ENCODE measurements around the gene SEPTIN10. TPM values are rescaled to one million over a fixed set of nuclear protein-coding genes. Genes with fewer than 3 reads are reported as not detected.
"Not testable (repeated sequence)": the region's sequence is repeated elsewhere in the genome, so short reads cannot be mapped to it uniquely, and the experiment has no call there.

The SEPTIN10 gene
- total RNA-seq, 2 experiments from 2014 or later: 5.8 to 6.3 TPM

DNA sequence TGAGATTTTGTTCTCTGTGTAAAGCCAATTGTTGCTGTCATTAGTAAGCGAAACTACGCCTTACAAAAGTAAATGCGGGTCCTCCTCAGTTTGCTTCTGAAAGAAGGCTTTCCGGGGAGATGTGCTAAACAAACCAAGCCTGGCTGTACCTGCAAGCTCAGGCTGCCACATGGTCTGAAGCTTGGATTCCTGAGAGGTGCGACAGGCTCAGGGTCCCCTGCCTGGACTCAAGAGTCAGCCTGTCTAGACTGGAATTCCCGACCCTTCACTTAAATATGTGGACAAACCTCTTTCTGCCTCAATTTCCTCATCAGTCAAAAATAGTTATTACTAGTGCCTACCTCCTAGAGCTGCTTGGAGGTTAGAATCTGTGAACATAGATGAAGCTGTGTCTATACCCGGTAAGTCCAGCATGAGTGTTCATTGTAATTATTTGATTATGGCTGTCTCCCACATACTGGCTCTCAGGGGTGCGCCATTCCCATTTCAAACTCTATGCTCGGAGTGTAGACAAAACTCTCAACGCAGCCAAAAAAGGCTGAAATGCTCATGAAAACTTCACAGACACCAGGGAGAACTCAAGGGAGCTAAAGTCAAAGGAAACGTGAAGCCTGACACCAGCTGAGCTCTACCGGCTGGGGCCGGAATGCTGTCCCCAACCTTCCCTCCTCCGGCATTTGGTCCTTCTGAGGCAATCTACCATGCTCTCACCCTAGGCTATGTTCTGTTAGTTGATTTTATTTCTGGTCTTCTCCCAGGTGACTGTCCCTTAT lies 31.8 kb upstream of the SEPTIN10 start:
- CTCF ChIA-PET: no interaction called here
- POLR2A ChIA-PET: no interaction called here
- intact Hi-C loops (cut with DNase I, micrococcal nuclease): no loop called here
- peaks cover 3% of the 10 kb centered on the region for H3K27me3 Mint-ChIP-seq
- no peak overlapping the region for H3K4me3 Mint-ChIP-seq
- no peak overlapping the region for H3K27ac Mint-ChIP-seq
- H3K9me3 Mint-ChIP-seq (ENCODE audit: low read depth): no peaks in the 10 kb centered on the region
- H3K36me3 Mint-ChIP-seq (ENCODE audit: low read depth): no peaks in the 10 kb centered on the region
- no peaks in the 10 kb centered on the region for H3K4me1 Mint-ChIP-seq
- ATAC-seq (no peak), DNase-seq (no peak)

DNA sequence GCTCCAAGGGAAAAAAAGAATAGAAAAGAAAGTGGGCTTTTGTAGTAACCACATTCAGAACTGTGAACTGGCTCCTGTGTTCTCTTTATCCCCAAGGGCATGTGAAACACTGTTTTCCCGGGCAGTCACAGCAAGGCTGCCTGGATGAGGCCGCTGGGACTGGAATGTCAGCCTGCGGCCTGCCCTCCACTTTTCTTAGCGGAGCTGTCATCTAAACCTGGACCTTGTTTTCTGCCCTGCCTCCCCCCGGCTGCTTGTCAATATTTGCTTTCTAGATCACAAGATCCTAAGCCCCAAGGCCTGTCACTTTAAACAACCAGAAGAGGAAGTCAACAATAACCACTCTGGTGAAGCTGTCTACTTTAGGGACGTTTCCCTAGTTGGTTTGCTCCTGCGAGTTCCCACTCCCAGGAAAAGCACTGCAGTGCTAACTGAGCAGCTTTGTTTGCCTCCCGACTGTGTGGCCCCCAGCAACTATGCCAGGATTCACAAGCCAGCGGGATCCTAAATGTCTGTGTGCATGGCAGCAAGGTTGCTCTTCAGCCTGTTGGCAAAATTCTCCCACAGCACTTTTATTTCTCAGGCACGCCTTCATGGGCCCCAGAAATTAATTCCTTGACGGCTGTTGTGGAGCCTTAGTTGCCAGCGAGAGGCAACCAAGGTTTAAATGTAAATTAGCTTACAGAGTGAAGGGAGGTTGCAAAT lies 31.0 kb upstream of the SEPTIN10 start:
- ChIA-PET CTCF (no interaction called here), POLR2A (no interaction called here)
- intact Hi-C loops (cut with DNase I, micrococcal nuclease): no loop called here
- no peaks in the 10 kb centered on the region for H3K36me3 Mint-ChIP-seq (ENCODE audit: low read depth)
- DNase-seq (no peak), ATAC-seq (no peak)
- H3K27ac Mint-ChIP-seq: no peak overlapping the region
- peaks cover 3% of the 10 kb centered on the region for H3K27me3 Mint-ChIP-seq
- H3K4me3 Mint-ChIP-seq: no peak overlapping the region
- H3K4me1 Mint-ChIP-seq: no peaks in the 10 kb centered on the region
- H3K9me3 Mint-ChIP-seq (ENCODE audit: low read depth): no peaks in the 10 kb centered on the region

DNA sequence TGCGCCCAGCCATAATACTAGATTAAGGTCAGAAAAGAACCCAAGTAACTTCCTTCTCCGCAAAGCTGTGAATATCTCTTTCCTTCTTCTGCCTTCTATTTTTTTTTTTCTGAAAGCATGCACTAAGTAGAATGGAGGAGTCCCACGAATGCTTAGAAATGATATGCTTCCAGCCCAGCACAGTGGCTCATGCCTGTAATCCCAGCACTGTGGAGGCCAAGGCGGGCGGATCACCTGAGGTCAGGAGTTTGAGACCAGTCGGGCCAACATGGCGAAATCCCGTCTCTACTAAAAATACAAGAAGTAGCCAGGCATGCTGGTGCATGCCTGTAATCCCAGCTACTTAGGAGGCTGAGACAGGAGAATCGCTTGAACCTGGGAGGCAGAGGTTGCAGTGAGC lies 26.2 kb upstream of the SEPTIN10 start:
- H3K9me3 Mint-ChIP-seq (ENCODE audit: low read depth); H3K4me3 Mint-ChIP-seq; POLR2A ChIA-PET; H3K27ac Mint-ChIP-seq; CTCF ChIA-PET; intact Hi-C loops (cut with DNase I, micrococcal nuclease); H3K27me3 Mint-ChIP-seq; ATAC-seq; H3K36me3 Mint-ChIP-seq (ENCODE audit: low read depth); DNase-seq: not testable (repeated sequence)
- peaks cover 12% of the 10 kb centered on the region for H3K4me1 Mint-ChIP-seq

DNA sequence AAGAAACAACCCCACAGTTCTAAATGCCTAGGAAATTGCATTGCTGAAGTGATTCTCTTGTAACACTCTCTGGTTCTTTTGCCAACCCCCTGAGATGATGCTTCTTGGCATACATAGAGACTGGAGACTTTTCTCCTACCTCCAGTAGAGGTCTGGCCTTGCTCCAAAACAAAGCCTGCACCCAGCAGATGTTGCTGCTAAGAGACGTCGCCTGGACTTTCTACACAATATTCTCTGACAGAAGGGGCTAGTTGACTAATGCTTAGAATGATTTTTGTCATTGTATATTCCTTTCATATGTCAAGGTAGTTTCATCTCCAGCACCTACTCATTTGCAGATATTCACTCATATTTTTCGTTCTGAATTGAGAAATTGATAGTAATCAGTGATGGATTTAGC lies 25.0 kb upstream of the SEPTIN10 start:
- H3K4me1 Mint-ChIP-seq: peaks cover 12% of the 10 kb centered on the region
- no peak overlapping the region for H3K27ac Mint-ChIP-seq
- H3K27me3 Mint-ChIP-seq: peaks cover 2% of the 10 kb centered on the region
- POLR2A ChIA-PET: no interaction called here
- no peak overlapping the region for H3K4me3 Mint-ChIP-seq
- no peaks in the 10 kb centered on the region for H3K9me3 Mint-ChIP-seq (ENCODE audit: low read depth)
- ATAC-seq (peak; percentile 26), DNase-seq (no peak)
- CTCF ChIA-PET: interaction anchor here (1.0 kb wide), 1 partner anchor 93 kb away, joined by 3 read pairs; no protein-coding TSS in a partner anchor
- intact Hi-C loops (cut with DNase I, micrococcal nuclease): no loop called here
- H3K36me3 Mint-ChIP-seq (ENCODE audit: low read depth): no peaks in the 10 kb centered on the region

DNA sequence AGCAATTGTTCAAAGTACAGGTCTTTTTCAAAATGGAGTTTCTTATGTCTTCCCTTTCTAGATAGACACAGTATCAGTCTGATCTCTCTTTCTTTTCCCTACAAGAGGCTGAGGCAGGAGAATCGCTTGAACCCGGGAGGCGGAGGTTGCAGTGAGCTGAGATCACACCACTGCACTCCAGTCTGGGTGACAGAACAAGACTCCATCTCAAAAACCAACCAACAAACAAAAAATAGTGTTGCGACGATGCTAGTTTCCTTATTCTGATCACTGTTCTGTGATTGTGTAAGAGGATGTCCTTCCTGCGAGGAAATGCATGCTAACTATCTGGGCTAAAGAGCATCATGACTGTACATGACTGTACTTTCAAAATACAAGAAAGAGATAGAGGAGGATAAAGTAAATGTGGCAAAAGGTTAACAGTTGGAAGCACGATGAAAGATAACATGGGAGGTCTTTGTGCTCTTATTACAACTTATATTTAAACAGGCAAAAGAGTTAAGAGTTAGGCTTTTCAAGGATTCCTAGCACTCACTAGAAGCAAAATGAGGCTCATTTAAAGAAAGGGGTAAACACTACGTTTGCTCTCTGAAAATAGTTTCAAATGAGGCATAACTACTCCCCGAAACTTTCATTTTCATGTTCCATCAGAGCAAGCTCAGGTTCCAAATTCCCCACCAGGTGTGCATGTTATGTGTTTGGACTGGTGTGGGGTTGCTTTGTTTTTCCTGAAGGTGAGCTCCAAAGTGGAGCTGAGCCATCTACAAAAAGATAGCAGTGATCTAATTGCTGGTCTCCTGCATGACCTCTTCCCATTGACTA lies 24.2 kb upstream of the SEPTIN10 start:
- intact Hi-C loops (cut with DNase I, micrococcal nuclease): no loop called here
- peaks cover 15% of the 10 kb centered on the region for H3K4me1 Mint-ChIP-seq
- peak; percentile 9 for DNase-seq
- H3K4me3 Mint-ChIP-seq: no peak overlapping the region
- peaks cover 6% of the 10 kb centered on the region for H3K27me3 Mint-ChIP-seq
- peak overlapping the region; percentile 61 for H3K27ac Mint-ChIP-seq
- peak; percentile 77 for ATAC-seq
- ChIA-PET CTCF (interaction anchor here (1.0 kb wide), 1 partner anchor 92 kb away, joined by 3 read pairs; no protein-coding TSS in a partner anchor), POLR2A (no interaction called here)
- H3K9me3 Mint-ChIP-seq (ENCODE audit: low read depth): no peaks in the 10 kb centered on the region
- H3K36me3 Mint-ChIP-seq (ENCODE audit: low read depth): no peaks in the 10 kb centered on the region

DNA sequence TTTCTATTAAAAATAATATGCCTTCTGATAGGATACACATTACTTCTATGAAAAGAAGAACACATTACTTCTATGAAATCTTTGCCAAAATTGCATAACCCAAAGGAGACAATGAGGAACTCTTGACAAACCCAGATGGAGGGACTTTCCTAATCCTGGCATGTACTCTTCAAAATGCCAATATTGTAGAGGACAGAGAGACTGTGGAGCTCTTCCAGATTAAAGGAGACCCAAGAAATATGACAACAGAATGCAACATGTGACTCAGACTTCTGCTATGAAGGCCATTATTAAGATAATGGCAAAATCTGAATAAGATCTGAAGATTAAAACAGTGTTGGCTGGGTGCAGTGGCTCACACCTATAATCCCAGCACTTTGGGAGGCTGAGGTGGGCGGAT lies 22.6 kb upstream of the SEPTIN10 start:
- Mint-ChIP-seq H3K27ac (no peak overlapping the region), H3K9me3 (ENCODE audit: low read depth) (no peaks in the 10 kb centered on the region), H3K27me3 (peaks cover 6% of the 10 kb centered on the region), H3K36me3 (ENCODE audit: low read depth) (no peaks in the 10 kb centered on the region), H3K4me3 (no peak overlapping the region), H3K4me1 (peaks cover 15% of the 10 kb centered on the region)
- intact Hi-C loops (cut with DNase I, micrococcal nuclease): no loop called here
- ChIA-PET POLR2A (no interaction called here), CTCF (no interaction called here)
- ATAC-seq: no peak
- no peak for DNase-seq

DNA sequence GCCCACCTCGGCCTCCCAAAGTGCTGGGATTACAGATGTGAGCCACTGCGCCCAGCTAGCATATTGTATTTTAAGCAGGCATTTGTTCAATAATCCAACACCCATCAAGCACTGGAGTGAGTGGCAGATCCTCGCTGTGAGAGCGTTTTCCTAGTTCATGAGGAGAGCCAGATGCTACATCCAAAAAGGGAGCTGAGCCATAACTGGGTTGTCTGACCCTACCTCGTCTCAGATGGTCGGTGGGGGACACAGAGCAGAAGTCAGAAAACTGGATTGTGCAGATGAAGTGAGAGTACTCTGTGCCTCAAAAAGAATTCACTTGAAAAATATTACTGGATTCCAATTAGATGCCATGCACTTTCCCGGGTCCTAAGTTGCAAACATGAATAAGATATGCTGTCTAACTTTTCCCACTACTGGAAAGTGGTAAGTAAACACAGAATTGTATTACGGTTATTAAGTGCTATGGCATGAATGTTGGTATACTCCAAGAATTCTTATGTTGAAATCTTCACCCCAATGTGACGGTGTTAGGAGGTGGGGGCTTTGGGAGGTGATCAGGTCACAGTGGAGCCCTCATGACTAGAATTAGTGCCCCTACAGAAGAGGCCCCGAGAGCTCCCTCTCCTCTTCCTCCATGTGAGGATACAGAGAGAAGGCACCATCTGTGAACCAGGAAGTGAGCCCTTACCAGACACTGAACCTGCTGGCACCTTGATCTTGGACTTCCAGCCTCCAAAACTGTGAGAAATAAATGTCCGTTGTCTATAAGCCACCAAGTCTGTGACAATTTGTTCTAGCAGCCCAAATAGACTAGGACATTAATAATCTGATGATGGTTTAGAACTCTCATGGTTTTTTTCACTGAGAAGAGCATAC lies 21.9 kb upstream of the SEPTIN10 start:
- H3K4me1 Mint-ChIP-seq: peaks cover 15% of the 10 kb centered on the region
- CTCF ChIA-PET: no interaction called here
- POLR2A ChIA-PET: no interaction called here
- DNase-seq: no peak
- no peaks in the 10 kb centered on the region for H3K9me3 Mint-ChIP-seq (ENCODE audit: low read depth)
- H3K27me3 Mint-ChIP-seq: peaks cover 6% of the 10 kb centered on the region
- ATAC-seq: no peak
- H3K4me3 Mint-ChIP-seq: no peak overlapping the region
- no peak overlapping the region for H3K27ac Mint-ChIP-seq
- no peaks in the 10 kb centered on the region for H3K36me3 Mint-ChIP-seq (ENCODE audit: low read depth)
- intact Hi-C loops (cut with DNase I, micrococcal nuclease): no loop called here

DNA sequence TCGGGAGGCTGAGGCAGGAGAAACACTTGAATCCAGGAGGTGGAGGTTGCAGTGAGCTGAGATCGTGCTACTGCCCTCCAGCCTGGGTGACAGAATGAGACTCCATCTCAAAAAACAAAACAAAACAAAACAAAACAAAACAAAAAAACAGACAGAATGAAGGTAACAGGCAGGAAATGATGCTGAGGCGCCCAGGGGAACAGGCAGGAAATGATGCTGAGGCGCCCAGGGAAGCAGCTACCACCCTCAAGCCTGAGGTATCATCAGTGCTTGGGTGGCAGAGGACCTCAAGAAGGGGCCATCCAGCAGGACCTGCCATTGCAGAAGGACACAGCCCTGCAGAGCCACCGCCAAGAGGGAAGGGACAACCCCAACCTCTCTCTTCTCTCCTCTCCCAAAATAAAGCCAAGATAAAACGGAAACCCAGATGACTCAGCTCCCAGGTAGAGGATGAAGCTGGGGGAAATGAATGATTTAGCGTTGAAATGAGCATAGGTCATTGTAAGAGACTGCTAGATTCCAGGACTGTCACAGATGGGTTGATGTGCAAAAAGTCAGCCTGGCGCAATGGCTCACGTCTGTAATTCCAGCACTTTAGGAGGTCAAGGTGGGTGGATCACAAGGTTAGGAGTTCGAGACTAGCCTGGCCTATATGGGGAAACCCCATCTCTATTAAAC lies 19.7 kb upstream of the SEPTIN10 start:
- Mint-ChIP-seq H3K36me3 (ENCODE audit: low read depth) (no peaks in the 10 kb centered on the region), H3K4me1 (peaks cover 11% of the 10 kb centered on the region), H3K9me3 (ENCODE audit: low read depth) (no peaks in the 10 kb centered on the region), H3K27ac (no peak overlapping the region), H3K4me3 (no peak overlapping the region), H3K27me3 (peaks cover 8% of the 10 kb centered on the region)
- ATAC-seq: no peak
- peak; percentile 8 for DNase-seq
- ChIA-PET CTCF (no interaction called here), POLR2A (no interaction called here)
- intact Hi-C loops (cut with DNase I, micrococcal nuclease): no loop called here

DNA sequence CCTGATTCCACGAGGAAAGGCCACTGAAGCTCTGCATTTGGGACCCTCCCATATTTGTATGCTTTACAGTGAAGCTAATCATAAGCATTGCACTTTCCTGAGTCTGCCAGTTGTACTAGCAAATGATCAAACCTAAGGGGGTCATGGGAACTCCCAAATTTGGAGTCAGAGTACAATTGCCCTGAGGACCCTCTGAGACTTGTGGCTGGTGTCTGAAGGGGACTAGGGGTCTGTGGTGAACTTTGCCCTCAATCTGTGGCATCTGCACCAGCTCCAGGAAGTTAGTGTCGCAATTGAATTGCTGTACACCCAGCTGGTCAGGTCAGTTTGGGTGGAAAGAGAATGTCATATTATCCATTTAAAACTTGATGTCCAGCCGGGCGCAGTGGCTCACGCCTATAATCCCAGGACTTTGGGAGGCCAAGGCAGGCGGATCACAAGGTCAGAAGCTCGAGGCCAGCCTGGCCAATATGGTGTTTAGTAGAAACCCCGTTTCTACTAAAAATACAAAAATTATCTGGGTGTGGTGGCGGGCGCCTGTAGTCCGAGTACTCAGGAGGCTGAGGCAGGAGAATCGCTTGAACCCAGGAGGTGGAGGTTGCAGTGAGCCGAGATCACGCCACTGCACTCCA lies 18.5 kb upstream of the SEPTIN10 start:
- ChIA-PET CTCF (no interaction called here), POLR2A (no interaction called here)
- Mint-ChIP-seq H3K9me3 (ENCODE audit: low read depth) (no peaks in the 10 kb centered on the region), H3K27me3 (peaks cover 8% of the 10 kb centered on the region), H3K4me1 (peaks cover 4% of the 10 kb centered on the region), H3K4me3 (no peak overlapping the region), H3K36me3 (ENCODE audit: low read depth) (no peaks in the 10 kb centered on the region), H3K27ac (no peak overlapping the region)
- ATAC-seq: no peak
- intact Hi-C loops (cut with DNase I, micrococcal nuclease): no loop called here
- no peak for DNase-seq

DNA sequence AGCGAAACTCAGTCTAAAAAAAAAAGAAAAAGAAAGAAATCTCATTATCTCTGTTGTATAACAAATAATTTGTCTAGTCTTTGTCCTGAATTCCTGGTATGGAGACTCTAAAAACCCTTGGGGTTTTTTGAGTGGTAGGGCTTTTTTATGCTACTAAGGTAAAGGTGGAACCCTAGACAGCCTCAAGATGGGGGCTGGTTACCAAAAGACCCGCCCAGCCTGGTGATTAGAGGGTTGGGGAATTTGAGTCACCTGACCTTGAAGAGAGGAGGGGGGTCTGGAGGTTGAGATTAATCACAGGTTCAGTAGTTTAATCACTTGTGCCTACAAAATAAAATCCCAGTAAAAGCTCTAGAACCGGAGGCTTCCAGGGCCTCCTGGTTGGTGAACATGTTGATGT lies 18.0 kb upstream of the SEPTIN10 start:
- H3K4me1 Mint-ChIP-seq: peaks cover 4% of the 10 kb centered on the region
- CTCF ChIA-PET: no interaction called here
- DNase-seq: no peak
- H3K27me3 Mint-ChIP-seq: peaks cover 8% of the 10 kb centered on the region
- ATAC-seq: no peak
- H3K9me3 Mint-ChIP-seq (ENCODE audit: low read depth): no peaks in the 10 kb centered on the region
- H3K27ac Mint-ChIP-seq: no peak overlapping the region
- H3K36me3 Mint-ChIP-seq (ENCODE audit: low read depth): no peaks in the 10 kb centered on the region
- intact Hi-C loops (cut with DNase I, micrococcal nuclease): no loop called here
- POLR2A ChIA-PET: no interaction called here
- H3K4me3 Mint-ChIP-seq: no peak overlapping the region

Measured in activated CD4-positive, alpha-beta T cell treated with anti-CD3 and anti-CD28 coated beads for 36 hours (primary cell).